Measurements from ENCODE around the gene AHR. TPM values are rescaled to one million over a fixed set of nuclear protein-coding genes. Genes with fewer than 3 reads are reported as not detected.

The AHR gene
- total RNA-seq, 1 experiment from 2014 or later, result 13.5 TPM

GRCh38 chr7:17325364-17325763, 26.9 kb downstream of the AHR start:
- ChIA-PET CTCF (no interaction called here), POLR2A (ENCODE audit: low non-redundant PET) (no interaction called here)
- no peak overlapping the region for H3K27ac ChIP-seq (ENCODE audit: low read depth, low read length, poor library complexity, severe bottlenecking)
- H3K4me1 ChIP-seq (ENCODE audit: insufficient read depth, low read length, poor library complexity, severe bottlenecking), result no peaks in the 10 kb centered on the region
- BruUV-seq (replicated peaks), result no TSS peak
- H3K4me3 ChIP-seq (ENCODE audit: low read depth, low read length, poor library complexity, severe bottlenecking), result no peak overlapping the region
- H3K9me3 ChIP-seq (ENCODE audit: low read depth, low read length, poor library complexity, severe bottlenecking), result no peaks in the 10 kb centered on the region
- DNase-seq (ENCODE audit: low spot score), result no peak
- no peaks in the 10 kb centered on the region for H3K27me3 ChIP-seq (replicated peaks; ENCODE audit: insufficient read depth, low read depth, low read length, poor library complexity)
- no peaks in the 10 kb centered on the region for H3K36me3 ChIP-seq (ENCODE audit: insufficient read depth, low read length, poor library complexity, severe bottlenecking)
- TF ChIP-seq CTCF (conservative IDR thresholded peaks at IDR 0.05; ENCODE audit: low read depth, low read length), result no peak
- TF ChIP-seq EZH2 (IDR thresholded peaks at IDR 0.05; ENCODE audit: borderline replicate concordance, low read depth, low read length, poor library complexity, severe bottlenecking), result no peak
- intact Hi-C loops (cut with micrococcal nuclease; ENCODE audit: unreplicated experiment), result no loop called here

- no peaks in the 10 kb centered on the region for H3K27me3 ChIP-seq (replicated peaks; ENCODE audit: insufficient read depth, low read depth, low read length, poor library complexity)
- no peaks in the 10 kb centered on the region for H3K36me3 ChIP-seq (ENCODE audit: insufficient read depth, low read length, poor library complexity, severe bottlenecking)
- TF ChIP-seq EZH2 (IDR thresholded peaks at IDR 0.05; ENCODE audit: borderline replicate concordance, low read depth, low read length, poor library complexity, severe bottlenecking), result no peak
- no peak for TF ChIP-seq CTCF (conservative IDR thresholded peaks at IDR 0.05; ENCODE audit: low read depth, low read length)
- no peak overlapping the region for H3K4me3 ChIP-seq (ENCODE audit: low read depth, low read length, poor library complexity, severe bottlenecking)
- H3K4me1 ChIP-seq (ENCODE audit: insufficient read depth, low read length, poor library complexity, severe bottlenecking), result no peaks in the 10 kb centered on the region
- intact Hi-C loops (cut with micrococcal nuclease; ENCODE audit: unreplicated experiment), result no loop called here
- no TSS peak for BruUV-seq (replicated peaks)
- DNase-seq (ENCODE audit: low spot score), result no peak
- H3K9me3 ChIP-seq (ENCODE audit: low read depth, low read length, poor library complexity, severe bottlenecking), result no peaks in the 10 kb centered on the region
- ChIA-PET POLR2A (ENCODE audit: low non-redundant PET) (no interaction called here), CTCF (no interaction called here)
- H3K27ac ChIP-seq (ENCODE audit: low read depth, low read length, poor library complexity, severe bottlenecking), result no peak overlapping the region
Observed at GRCh38 chr7:17326378-17326777, 27.9 kb downstream of the AHR start.

GRCh38 chr7:17328641-17329040, 30.2 kb downstream of the AHR start:
- TF ChIP-seq CTCF (conservative IDR thresholded peaks at IDR 0.05; ENCODE audit: low read depth, low read length) (no peak), EZH2 (IDR thresholded peaks at IDR 0.05; ENCODE audit: borderline replicate concordance, low read depth, low read length, poor library complexity, severe bottlenecking) (no peak)
- DNase-seq (ENCODE audit: low spot score), result no peak
- Histone ChIP-seq H3K36me3 (ENCODE audit: insufficient read depth, low read length, poor library complexity, severe bottlenecking) (no peaks in the 10 kb centered on the region), H3K9me3 (ENCODE audit: low read depth, low read length, poor library complexity, severe bottlenecking) (no peaks in the 10 kb centered on the region), H3K27me3 (replicated peaks; ENCODE audit: insufficient read depth, low read depth, low read length, poor library complexity) (no peaks in the 10 kb centered on the region), H3K4me1 (ENCODE audit: insufficient read depth, low read length, poor library complexity, severe bottlenecking) (no peaks in the 10 kb centered on the region), H3K4me3 (ENCODE audit: low read depth, low read length, poor library complexity, severe bottlenecking) (no peak overlapping the region), H3K27ac (ENCODE audit: low read depth, low read length, poor library complexity, severe bottlenecking) (no peak overlapping the region)
- CTCF ChIA-PET, result no interaction called here
- intact Hi-C loops (cut with micrococcal nuclease; ENCODE audit: unreplicated experiment), result no loop called here
- POLR2A ChIA-PET (ENCODE audit: low non-redundant PET), result no interaction called here
- BruUV-seq (replicated peaks), result no TSS peak
